ENCODE measurements around the gene BBX. TPM values are rescaled to one million over a fixed set of nuclear protein-coding genes. Genes with fewer than 3 reads are reported as not detected.

BBX gene
- total RNA-seq, 1 experiment from 2014 or later = 45.0 TPM

DNA sequence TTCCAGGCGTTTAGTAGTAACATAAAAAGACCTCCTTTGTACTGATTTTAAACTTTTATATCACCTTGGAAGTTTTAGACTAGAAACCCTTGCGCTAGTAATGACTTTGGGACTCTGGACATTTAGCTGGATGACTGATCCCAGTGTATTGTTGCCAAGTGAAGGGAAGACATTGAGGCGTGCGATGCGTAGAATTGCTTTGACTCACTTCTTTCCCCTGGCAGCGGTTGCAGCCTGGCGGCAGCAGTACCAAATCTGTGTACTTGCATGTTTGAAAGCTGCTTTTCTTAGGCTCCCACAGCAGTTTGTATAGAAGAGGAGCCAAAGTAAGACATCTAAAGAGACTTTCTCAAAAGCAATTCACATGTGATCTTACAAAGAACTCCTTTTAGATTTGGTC, 151.6 kb downstream of the BBX start:
- ChIA-PET CTCF (interaction anchor here (1.7 to 2.9 kb wide), 3 partner anchors 14 to 174 kb away, joined by 4 to 39 read pairs (median 14); no protein-coding TSS in a partner anchor), POLR2A (no interaction called here)
- DNase-seq (ENCODE audit: low spot score) (no peak), ATAC-seq (no peak)
- Mint-ChIP-seq H3K36me3 (no peaks in the 10 kb centered on the region), H3K27me3 (ENCODE audit: low read depth) (no peaks in the 10 kb centered on the region), H3K4me3 (no peak overlapping the region), H3K4me1 (0 out of 2 replicates have a peak, but pooled peaks cover 3% of the 10 kb centered on the region), H3K27ac (no peak overlapping the region), H3K9me3 (no peaks in the 10 kb centered on the region)
- TF ChIP-seq ELF4 (CRISPR knock-in tag; IDR thresholded peaks at IDR 0.05; ENCODE audit: low read depth) (no peak), ZNF138 (CRISPR knock-in tag; conservative IDR thresholded peaks at IDR 0.05) (no peak), EMX1 (CRISPR knock-in tag; IDR thresholded peaks at IDR 0.05) (no peak), JAZF1 (CRISPR knock-in tag; IDR thresholded peaks at IDR 0.05) (no peak), ZNF232 (CRISPR knock-in tag; IDR thresholded peaks at IDR 0.05) (no peak), TCF7 (CRISPR knock-in tag; IDR thresholded peaks at IDR 0.05; ENCODE audit: low read depth) (no peak), ESRRA (CRISPR knock-in tag; IDR thresholded peaks at IDR 0.05; ENCODE audit: borderline replicate concordance) (no peak), CREB1 (CRISPR knock-in tag; IDR thresholded peaks at IDR 0.05) (no peak), CREM (CRISPR knock-in tag; IDR thresholded peaks at IDR 0.05) (no peak), ZNF416 (CRISPR knock-in tag; IDR thresholded peaks at IDR 0.05) (no peak)
- TF ChIP-seq, protein P1, sequence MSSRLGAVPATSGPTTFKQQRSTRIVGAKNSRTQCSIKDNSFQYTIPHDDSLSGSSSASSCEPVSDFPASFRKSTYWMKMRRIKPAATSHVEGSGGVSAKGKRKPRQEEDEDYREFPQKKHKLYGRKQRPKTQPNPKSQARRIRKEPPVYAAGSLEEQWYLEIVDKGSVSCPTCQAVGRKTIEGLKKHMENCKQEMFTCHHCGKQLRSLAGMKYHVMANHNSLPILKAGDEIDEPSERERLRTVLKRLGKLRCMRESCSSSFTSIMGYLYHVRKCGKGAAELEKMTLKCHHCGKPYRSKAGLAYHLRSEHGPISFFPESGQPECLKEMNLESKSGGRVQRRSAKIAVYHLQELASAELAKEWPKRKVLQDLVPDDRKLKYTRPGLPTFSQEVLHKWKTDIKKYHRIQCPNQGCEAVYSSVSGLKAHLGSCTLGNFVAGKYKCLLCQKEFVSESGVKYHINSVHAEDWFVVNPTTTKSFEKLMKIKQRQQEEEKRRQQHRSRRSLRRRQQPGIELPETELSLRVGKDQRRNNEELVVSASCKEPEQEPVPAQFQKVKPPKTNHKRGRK (CRISPR knock-in tag; IDR thresholded peaks at IDR 0.05; ENCODE audit: borderline replicate concordance) = no peak
- TF ChIP-seq, protein P2, sequence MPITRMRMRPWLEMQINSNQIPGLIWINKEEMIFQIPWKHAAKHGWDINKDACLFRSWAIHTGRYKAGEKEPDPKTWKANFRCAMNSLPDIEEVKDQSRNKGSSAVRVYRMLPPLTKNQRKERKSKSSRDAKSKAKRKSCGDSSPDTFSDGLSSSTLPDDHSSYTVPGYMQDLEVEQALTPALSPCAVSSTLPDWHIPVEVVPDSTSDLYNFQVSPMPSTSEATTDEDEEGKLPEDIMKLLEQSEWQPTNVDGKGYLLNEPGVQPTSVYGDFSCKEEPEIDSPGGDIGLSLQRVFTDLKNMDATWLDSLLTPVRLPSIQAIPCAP (CRISPR knock-in tag; IDR thresholded peaks at IDR 0.05) = no peak
- TF ChIP-seq, protein P3, sequence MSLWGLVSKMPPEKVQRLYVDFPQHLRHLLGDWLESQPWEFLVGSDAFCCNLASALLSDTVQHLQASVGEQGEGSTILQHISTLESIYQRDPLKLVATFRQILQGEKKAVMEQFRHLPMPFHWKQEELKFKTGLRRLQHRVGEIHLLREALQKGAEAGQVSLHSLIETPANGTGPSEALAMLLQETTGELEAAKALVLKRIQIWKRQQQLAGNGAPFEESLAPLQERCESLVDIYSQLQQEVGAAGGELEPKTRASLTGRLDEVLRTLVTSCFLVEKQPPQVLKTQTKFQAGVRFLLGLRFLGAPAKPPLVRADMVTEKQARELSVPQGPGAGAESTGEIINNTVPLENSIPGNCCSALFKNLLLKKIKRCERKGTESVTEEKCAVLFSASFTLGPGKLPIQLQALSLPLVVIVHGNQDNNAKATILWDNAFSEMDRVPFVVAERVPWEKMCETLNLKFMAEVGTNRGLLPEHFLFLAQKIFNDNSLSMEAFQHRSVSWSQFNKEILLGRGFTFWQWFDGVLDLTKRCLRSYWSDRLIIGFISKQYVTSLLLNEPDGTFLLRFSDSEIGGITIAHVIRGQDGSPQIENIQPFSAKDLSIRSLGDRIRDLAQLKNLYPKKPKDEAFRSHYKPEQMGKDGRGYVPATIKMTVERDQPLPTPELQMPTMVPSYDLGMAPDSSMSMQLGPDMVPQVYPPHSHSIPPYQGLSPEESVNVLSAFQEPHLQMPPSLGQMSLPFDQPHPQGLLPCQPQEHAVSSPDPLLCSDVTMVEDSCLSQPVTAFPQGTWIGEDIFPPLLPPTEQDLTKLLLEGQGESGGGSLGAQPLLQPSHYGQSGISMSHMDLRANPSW (CRISPR knock-in tag; conservative IDR thresholded peaks at IDR 0.05; ENCODE audit: low read depth) = no peak
- TF ChIP-seq, protein P4, sequence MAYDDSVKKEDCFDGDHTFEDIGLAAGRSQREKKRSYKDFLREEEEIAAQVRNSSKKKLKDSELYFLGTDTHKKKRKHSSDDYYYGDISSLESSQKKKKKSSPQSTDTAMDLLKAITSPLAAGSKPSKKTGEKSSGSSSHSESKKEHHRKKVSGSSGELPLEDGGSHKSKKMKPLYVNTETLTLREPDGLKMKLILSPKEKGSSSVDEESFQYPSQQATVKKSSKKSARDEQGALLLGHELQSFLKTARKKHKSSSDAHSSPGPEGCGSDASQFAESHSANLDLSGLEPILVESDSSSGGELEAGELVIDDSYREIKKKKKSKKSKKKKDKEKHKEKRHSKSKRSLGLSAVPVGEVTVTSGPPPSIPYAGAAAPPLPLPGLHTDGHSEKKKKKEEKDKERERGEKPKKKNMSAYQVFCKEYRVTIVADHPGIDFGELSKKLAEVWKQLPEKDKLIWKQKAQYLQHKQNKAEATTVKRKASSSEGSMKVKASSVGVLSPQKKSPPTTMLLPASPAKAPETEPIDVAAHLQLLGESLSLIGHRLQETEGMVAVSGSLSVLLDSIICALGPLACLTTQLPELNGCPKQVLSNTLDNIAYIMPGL (CRISPR knock-in tag; IDR thresholded peaks at IDR 0.05) = no peak
- TF ChIP-seq, protein P5, sequence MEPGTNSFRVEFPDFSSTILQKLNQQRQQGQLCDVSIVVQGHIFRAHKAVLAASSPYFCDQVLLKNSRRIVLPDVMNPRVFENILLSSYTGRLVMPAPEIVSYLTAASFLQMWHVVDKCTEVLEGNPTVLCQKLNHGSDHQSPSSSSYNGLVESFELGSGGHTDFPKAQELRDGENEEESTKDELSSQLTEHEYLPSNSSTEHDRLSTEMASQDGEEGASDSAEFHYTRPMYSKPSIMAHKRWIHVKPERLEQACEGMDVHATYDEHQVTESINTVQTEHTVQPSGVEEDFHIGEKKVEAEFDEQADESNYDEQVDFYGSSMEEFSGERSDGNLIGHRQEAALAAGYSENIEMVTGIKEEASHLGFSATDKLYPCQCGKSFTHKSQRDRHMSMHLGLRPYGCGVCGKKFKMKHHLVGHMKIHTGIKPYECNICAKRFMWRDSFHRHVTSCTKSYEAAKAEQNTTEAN (CRISPR knock-in tag; IDR thresholded peaks at IDR 0.05) = no peak
- TF ChIP-seq, protein P6, sequence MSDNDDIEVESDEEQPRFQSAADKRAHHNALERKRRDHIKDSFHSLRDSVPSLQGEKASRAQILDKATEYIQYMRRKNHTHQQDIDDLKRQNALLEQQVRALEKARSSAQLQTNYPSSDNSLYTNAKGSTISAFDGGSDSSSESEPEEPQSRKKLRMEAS (CRISPR knock-in tag; IDR thresholded peaks at IDR 0.05) = no peak
- TF ChIP-seq, protein P7, sequence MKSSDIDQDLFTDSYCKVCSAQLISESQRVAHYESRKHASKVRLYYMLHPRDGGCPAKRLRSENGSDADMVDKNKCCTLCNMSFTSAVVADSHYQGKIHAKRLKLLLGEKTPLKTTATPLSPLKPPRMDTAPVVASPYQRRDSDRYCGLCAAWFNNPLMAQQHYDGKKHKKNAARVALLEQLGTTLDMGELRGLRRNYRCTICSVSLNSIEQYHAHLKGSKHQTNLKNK (CRISPR knock-in tag; IDR thresholded peaks at IDR 0.05) = no peak

Measured in WTC11 (cell line).